IPS DF 6.9 (cell line): ENCODE data around the gene GLS.

ENCODE experiments used
- DNase-seq: peaks from one replicate; pipeline ENCODE4 v3.0.0-alpha.2; 2013; ENCODE audit warnings: low read depth, low spot score
- H3K27ac ChIP-seq: one replicate; pipeline ENCODE4 v1.5.1; 2013; ENCODE audit warnings: low read length, control low read depth
- H3K27me3 ChIP-seq: 2 replicates; pipeline ENCODE4 v1.6.1; 2013; ENCODE audit warnings: mild to moderate bottlenecking, low read length; ENCODE audit not compliant: control insufficient read depth, insufficient read depth
- H3K36me3 ChIP-seq: 2 replicates; pipeline ENCODE4 v1.6.1; 2013; ENCODE audit warnings: low read length; ENCODE audit not compliant: control insufficient read depth, insufficient read depth
- H3K4me1 ChIP-seq: 2 replicates; pipeline ENCODE4 v1.6.1; 2013; ENCODE audit warnings: low read length; ENCODE audit not compliant: control insufficient read depth, insufficient read depth
- H3K4me3 ChIP-seq: 2 replicates; pipeline ENCODE4 v1.5.1; 2013; ENCODE audit warnings: mild to moderate bottlenecking, low read length
- H3K9me3 ChIP-seq: 2 replicates; pipeline ENCODE4 v1.6.1; 2013; ENCODE audit warnings: low read length, inconsistent platforms; ENCODE audit not compliant: control insufficient read depth, insufficient read depth
- WGBS: extraction: QIAGEN DNeasy Blood & Tissue Kit; methylation state at CpG from one replicate; pipeline ENCODE4 v1.1.7; 2013; ENCODE audit warnings: mixed read lengths, missing lambda C conversion rate; ENCODE audit not compliant: insufficient read length, insufficient coverage; 5-methylcytosine and 5-hydroxymethylcytosine counted together

The GLS gene

DNA sequence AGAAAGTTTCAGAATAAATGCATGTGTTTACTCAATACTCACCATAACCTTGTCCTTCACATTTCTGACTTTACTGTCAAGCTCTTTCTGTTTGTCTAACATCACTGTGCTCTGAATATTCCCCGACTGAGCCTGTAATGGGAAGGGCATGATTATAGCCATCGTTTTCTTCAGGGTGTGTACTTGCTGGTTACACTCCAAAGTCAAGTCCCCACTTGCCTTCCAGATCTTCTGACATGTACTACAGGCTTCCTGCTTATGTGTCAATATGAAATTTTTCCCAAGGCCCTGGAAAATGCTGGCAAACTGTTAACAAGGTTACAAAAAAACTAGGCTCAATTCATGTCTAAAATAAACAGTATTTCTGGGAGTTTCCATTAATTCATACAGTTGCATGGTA lies 120.4 kb downstream of the GLS start:
- no peaks in the 10 kb centered on the region for H3K27me3 ChIP-seq
- no peak overlapping the region for H3K27ac ChIP-seq
- H3K4me3 ChIP-seq = no peak overlapping the region
- H3K36me3 ChIP-seq = peaks cover 34% of the 10 kb centered on the region; the same call in 1 of the 2 replicates
- DNase-seq = no peak
- WGBS = no CpG with 5 or more reads among the region's 2 CpGs
- H3K4me1 ChIP-seq = no peaks in the 10 kb centered on the region
- H3K9me3 ChIP-seq = no peaks in the 10 kb centered on the region

DNA sequence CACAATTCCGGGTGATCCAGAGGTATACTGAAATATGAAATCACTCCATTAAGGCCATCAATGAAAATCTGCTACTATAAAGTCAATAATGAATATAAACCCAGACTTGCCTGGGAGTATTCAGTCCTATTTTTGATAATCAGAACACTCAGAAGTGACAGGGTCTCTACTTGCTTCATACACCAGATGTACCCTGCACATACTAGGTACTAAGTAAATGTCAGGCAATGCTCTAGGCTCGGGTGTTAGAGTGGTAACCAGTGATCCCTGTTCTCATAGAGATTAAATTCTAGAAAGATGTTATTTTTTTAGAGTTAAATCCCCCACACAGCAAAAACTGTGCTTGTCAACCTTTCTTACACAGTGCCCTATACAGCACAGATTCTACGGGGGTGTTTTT lies 121.0 kb downstream of the GLS start:
- no peaks in the 10 kb centered on the region for H3K4me1 ChIP-seq
- H3K27me3 ChIP-seq = no peaks in the 10 kb centered on the region
- no peak overlapping the region for H3K4me3 ChIP-seq
- DNase-seq = no peak
- WGBS = no CpG with 5 or more reads among the region's 3 CpGs
- no peaks in the 10 kb centered on the region for H3K9me3 ChIP-seq
- no peak overlapping the region for H3K27ac ChIP-seq
- H3K36me3 ChIP-seq = peaks cover 39% of the 10 kb centered on the region; the same call in 1 of the 2 replicates

DNA sequence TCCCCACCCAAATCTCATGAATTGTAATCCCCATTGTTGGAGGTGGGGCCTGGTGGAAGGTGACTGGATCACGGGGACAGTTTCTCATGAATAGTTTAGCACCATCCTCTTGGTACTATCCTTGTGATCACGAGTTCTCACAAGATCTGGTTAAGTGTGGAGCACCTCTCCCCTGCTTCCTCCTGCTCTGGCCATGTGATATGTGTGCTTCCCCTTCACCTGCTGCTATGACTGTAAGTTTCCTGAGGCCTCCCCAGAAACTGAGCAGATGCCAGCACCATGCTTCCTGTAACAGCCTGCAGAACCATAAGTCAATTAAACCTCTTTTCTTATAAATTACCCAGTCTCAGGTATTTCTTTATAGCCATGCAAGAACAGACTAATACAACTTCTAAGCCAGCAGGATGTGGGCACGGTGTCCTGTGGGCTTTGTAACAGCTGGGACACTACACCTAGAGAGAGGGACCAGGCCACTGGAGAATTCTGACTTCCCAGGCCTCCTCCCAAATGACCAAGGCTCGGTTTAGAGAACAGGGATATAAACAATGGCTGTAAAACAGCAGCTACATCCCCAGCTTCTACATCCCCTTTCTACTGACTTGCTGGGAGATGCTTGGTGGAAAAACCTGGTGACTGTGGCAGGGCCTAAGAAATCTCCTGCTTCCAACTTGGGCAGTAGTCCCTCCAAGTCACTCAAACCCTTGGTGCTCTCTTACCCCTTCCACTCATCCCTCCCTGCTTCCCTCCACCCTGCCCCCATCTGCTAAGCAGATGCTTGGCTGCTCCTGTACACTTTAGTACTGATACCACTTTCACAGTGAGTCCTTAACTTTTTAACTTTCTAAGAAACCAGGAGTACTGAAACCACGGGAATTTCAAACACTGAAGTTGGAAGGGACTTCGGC lies 123.0 kb downstream of the GLS start:
- H3K27ac ChIP-seq = no peak overlapping the region
- no peaks in the 10 kb centered on the region for H3K9me3 ChIP-seq
- WGBS = no CpG with 5 or more reads among the region's 6 CpGs
- H3K4me1 ChIP-seq = no peaks in the 10 kb centered on the region
- H3K4me3 ChIP-seq = no peak overlapping the region
- DNase-seq = no peak
- H3K27me3 ChIP-seq = no peaks in the 10 kb centered on the region
- peaks cover 39% of the 10 kb centered on the region; the same call in 1 of the 2 replicates for H3K36me3 ChIP-seq

DNA sequence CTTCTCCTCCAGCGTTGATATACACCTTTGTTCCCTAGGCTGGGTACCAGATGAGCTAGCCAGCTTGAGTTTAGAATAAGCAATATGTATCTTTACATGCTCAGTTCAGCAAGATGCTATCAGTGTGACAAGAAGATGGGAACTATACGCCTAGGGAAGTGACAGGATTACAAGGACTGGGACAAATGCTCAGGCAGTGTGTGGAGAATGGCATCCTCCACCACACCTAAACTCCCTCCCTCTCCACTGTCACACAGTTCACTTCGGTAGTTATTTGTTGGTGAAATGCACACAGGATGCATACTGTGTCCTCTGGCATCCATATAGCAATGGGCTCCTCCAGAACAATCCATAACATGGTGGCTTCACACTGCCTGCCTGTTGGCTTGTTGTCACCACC lies 125.7 kb downstream of the GLS start:
- no CpG with 5 or more reads among the region's 3 CpGs for WGBS
- H3K4me3 ChIP-seq = no peak overlapping the region
- no peaks in the 10 kb centered on the region for H3K4me1 ChIP-seq
- DNase-seq = no peak
- no peaks in the 10 kb centered on the region for H3K27me3 ChIP-seq
- H3K27ac ChIP-seq = no peak overlapping the region
- no peaks in the 10 kb centered on the region for H3K9me3 ChIP-seq
- H3K36me3 ChIP-seq = peaks cover 28% of the 10 kb centered on the region; the same call in 1 of the 2 replicates

DNA sequence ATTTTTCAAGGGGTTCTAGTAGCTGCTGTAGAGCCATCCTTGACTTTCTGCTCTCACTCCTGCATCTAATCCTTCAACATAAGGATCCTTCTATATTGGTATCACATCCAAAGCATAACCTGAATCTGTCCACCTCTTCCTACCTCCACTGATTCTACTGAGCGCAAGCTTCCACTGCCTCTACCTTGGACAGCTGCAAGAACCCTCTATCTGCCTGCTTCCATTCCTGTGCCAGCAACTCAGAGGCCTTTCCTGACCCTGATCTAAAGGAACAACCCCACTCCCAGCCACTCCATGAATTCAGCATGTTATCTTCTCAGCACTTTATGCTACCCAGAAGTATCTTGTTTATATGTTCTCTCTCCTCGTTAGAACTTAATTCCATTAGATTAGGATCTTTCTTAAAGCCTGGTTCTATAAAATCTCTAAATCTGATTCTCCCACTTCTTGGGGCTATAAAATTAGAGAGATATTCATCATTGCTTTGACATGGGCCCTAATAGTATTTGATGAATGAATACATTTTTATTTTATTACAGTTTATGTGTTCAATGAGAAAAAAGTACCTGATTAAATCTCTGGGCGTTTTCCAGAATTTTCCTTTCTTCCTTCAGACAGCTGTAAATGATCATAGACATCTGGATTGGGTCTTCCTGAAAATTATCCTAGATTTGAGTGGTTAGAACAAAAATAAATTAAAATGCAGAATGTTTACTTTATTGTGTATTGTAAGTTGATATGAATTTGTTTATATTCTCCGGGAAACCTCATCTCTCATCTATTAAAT lies 126.6 kb downstream of the GLS start:
- no peaks in the 10 kb centered on the region for H3K9me3 ChIP-seq
- H3K4me3 ChIP-seq = no peak overlapping the region
- H3K27me3 ChIP-seq = no peaks in the 10 kb centered on the region
- peaks cover 28% of the 10 kb centered on the region; the same call in 1 of the 2 replicates for H3K36me3 ChIP-seq
- no peak overlapping the region for H3K27ac ChIP-seq
- WGBS = no CpG with 5 or more reads among the region's 4 CpGs
- H3K4me1 ChIP-seq = no peaks in the 10 kb centered on the region
- DNase-seq = no peak

DNA sequence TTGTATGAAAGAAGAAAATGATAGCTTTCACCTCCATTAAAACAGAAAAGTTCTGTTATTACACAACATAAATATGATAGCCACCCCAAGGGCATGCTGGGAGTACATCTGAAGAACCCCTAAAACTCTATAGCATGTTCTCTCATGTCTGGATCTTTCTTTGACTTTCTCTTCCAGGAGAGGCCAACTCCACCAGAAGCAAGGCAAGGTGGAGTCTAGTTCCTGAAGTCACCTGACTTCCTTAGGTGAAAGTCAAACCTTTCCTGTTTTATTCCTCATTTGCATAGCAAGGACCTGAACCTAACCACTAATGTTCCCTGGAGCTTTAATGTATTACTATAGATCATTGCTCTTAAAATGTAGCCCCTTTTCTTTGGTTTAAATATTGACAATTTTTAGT lies 127.7 kb downstream of the GLS start:
- Histone ChIP-seq H3K4me1 (no peaks in the 10 kb centered on the region), H3K27me3 (no peaks in the 10 kb centered on the region), H3K4me3 (no peak overlapping the region), H3K36me3 (peaks cover 25% of the 10 kb centered on the region; the same call in 1 of the 2 replicates), H3K9me3 (no peaks in the 10 kb centered on the region), H3K27ac (no peak overlapping the region)
- no peak for DNase-seq

DNA sequence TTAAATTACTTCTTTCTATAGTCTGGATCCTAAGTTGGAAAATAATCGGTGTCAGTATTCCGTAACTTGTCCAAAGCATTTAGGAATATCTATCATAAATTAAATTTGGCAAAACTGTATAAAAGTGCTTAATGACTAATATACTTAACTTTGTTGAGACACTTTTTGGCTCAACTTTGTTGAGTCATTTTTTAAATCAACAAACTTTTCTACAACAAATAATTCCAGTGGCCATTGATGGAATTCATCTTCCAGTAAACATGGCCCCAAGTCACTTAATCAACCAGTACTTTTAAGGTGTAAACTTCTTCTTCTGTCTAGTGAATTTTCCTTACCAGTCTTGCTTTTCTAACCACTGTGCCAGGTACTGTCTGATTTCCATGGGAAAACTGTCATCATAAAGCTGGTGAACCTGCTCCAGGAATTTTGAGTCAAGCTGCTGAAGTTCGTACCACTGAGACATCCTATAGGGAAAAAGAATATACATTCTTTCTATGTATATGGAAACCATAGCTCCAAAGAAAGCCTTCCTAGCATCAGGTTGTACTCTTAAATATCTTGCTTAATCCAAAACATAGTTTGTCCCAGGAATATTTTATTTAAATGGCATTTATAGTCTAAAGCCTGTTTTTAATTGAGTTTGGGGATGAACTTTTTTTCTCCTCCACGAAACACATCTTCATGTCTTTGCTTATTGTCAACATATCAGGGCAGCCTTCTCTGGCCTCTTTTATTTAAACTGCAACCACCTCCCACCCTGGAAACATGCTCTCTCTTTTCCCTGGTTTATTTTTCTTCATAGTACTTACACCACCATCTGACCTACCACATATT lies 129.1 kb downstream of the GLS start:
- Histone ChIP-seq H3K9me3 (no peaks in the 10 kb centered on the region), H3K4me1 (no peaks in the 10 kb centered on the region; the same call in 1 of the 2 replicates), H3K27me3 (no peaks in the 10 kb centered on the region; the same call in 1 of the 2 replicates), H3K4me3 (no peak overlapping the region), H3K36me3 (peaks cover 15% of the 10 kb centered on the region; the same call in 1 of the 2 replicates), H3K27ac (no peak overlapping the region)
- DNase-seq = no peak
- no CpG with 5 or more reads among the region's 4 CpGs for WGBS

DNA sequence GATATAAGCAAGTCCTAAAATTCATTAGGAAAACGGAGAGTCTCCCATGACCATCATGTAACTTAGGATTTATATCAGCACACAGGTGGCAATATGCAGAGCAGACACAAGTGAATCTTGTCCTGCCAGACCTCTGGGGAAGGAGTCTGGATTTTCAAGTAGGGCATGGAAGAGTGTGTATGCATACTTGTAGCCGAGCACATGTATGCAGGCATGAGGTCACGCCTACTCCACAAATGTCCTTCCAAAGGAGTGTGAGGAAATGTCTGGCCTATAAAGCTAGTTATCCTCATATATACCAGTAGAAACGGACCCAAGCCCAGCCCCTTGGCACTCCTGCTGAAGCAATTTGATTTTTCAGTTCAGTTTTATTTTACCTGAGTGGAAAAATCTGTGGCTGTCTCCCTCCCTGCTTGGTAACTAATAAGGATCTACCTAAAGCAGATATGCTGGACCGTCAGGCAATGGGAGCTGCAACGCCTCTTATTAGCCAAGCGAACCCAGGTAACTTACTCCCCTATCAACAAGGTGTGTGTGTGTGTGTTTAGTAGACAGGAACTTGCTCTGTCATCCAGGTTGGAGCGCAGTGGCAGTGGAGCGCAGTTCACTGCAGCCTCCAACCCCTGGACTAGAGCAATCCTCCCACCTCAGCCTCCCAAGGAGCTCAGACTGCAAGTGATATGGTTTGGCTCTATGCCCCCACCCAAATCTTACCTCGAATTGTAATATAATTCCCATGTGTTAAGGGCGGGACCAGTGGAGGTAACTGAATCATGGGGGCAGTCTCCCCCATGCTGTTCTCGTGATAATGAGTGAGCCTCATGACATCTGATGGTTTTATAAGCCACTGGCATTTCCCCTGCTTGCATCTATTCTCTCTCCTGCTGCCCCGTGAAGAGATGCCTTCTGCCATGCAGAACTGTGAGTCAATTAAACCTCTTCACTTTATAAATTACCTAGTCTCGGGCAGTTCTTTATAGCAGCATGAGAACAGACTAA lies 130.6 kb downstream of the GLS start:
- WGBS = no CpG with 5 or more reads among the region's 14 CpGs
- Histone ChIP-seq H3K4me1 (no peaks in the 10 kb centered on the region; the same call in 1 of the 2 replicates), H3K36me3 (peaks cover 8% of the 10 kb centered on the region; the same call in 1 of the 2 replicates), H3K4me3 (no peak overlapping the region), H3K9me3 (no peaks in the 10 kb centered on the region), H3K27ac (no peak overlapping the region), H3K27me3 (peaks cover 2% of the 10 kb centered on the region; the same call in 1 of the 2 replicates)
- no peak for DNase-seq

DNA sequence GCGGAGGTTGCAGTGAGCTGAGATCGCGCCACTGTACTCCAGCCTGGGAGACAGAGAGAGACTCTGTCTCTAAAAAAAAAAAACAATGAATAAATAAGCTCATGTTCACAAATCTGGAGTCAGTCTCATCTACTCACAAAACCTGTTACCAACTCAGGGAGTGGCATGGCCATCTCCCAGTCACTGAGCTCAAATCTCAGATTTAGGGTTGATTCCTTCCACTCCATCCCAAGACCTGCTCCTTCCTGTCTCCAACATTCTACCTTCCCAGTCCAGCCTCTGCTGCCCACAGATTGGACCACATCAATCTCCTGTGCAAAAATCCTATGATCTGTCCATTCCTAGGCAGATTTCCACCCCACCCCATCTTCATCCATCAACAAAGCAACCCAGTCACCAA lies 131.7 kb downstream of the GLS start:
- Histone ChIP-seq H3K9me3 (no peaks in the 10 kb centered on the region), H3K27me3 (peaks cover 2% of the 10 kb centered on the region; the same call in 1 of the 2 replicates), H3K4me1 (no peaks in the 10 kb centered on the region; the same call in 1 of the 2 replicates), H3K4me3 (no peak overlapping the region), H3K27ac (no peak overlapping the region), H3K36me3 (no peaks in the 10 kb centered on the region; the same call in 1 of the 2 replicates)
- no peak for DNase-seq
- WGBS = no CpG with 5 or more reads among the region's 3 CpGs
